GM19438 (cell line): ENCODE measurements around the gene PHF3.
"Not testable (repeated sequence)": the region's sequence is repeated elsewhere in the genome, so short reads cannot be mapped to it uniquely, and the experiment has no call there.

Experiments
- ATAC-seq: cut with Tn5 transposase; IDR thresholded peaks from one replicate; pipeline ENCODE4 v1.9.1; 2021; ENCODE audit warnings: low read depth; ENCODE audit not compliant: unreplicated experiment

The PHF3 gene

GRCh38 chr6:63690221-63690620, 54.6 kb downstream of the PHF3 start:
- ATAC-seq = no peak

- ATAC-seq = no peak
Observed at GRCh38 chr6:63705707-63706106, 70.1 kb downstream of the PHF3 start.

- ATAC-seq = no peak
Observed at GRCh38 chr6:63706630-63707029, 71.0 kb downstream of the PHF3 start.

- ATAC-seq = no peak
Observed at GRCh38 chr6:63708631-63709030, 73.0 kb downstream of the PHF3 start.

GRCh38 chr6:63709148-63709547, 73.5 kb downstream of the PHF3 start:
- ATAC-seq = no peak

GRCh38 chr6:63713332-63713731, 77.7 kb downstream of the PHF3 start:
- ATAC-seq = no peak

GRCh38 chr6:63714091-63714490, 78.5 kb downstream of the PHF3 start:
- ATAC-seq = no peak

GRCh38 chr6:63716169-63716568, 80.6 kb downstream of the PHF3 start:
- ATAC-seq = no peak

GRCh38 chr6:63721181-63721580, 85.6 kb downstream of the PHF3 start:
- no peak for ATAC-seq

- no peak for ATAC-seq
Observed at GRCh38 chr6:63724721-63725120, 89.1 kb downstream of the PHF3 start.

- no peak for ATAC-seq
Observed at GRCh38 chr6:63730311-63730710, 94.7 kb downstream of the PHF3 start.

GRCh38 chr6:63731930-63732329, 96.3 kb downstream of the PHF3 start:
- no peak for ATAC-seq

GRCh38 chr6:63732336-63732735, 96.7 kb downstream of the PHF3 start:
- ATAC-seq = no peak

- no peak for ATAC-seq
Observed at GRCh38 chr6:63734923-63735322, 99.3 kb downstream of the PHF3 start.

GRCh38 chr6:63738190-63738589, 102.6 kb downstream of the PHF3 start:
- ATAC-seq = not testable (repeated sequence)

GRCh38 chr6:63739094-63739687, 103.6 kb downstream of the PHF3 start:
- no peak for ATAC-seq

- no peak for ATAC-seq
Observed at GRCh38 chr6:63740709-63741108, 105.1 kb downstream of the PHF3 start.

- ATAC-seq = no peak
Observed at GRCh38 chr6:63742060-63742459, 106.5 kb downstream of the PHF3 start.

- ATAC-seq = no peak
Observed at GRCh38 chr6:63743691-63744090, 108.1 kb downstream of the PHF3 start.

- no peak for ATAC-seq
Observed at GRCh38 chr6:63744810-63745209, 109.2 kb downstream of the PHF3 start.

- no peak for ATAC-seq
Observed at GRCh38 chr6:63745784-63746183, 110.2 kb downstream of the PHF3 start.

- no peak for ATAC-seq
Observed at GRCh38 chr6:63750400-63750799, 114.8 kb downstream of the PHF3 start.

- ATAC-seq = not testable (repeated sequence)
Observed at GRCh38 chr6:63757275-63757674, 121.7 kb downstream of the PHF3 start.
